Epidermal melanocyte (primary cell): ENCODE data around the gene STK36.

Experiments
- DNase-seq: peaks from one replicate; pipeline ENCODE4 v3.0.0; 2011; ENCODE audit warnings: low spot score; ENCODE audit not compliant: insufficient read length

Gene STK36

DNA sequence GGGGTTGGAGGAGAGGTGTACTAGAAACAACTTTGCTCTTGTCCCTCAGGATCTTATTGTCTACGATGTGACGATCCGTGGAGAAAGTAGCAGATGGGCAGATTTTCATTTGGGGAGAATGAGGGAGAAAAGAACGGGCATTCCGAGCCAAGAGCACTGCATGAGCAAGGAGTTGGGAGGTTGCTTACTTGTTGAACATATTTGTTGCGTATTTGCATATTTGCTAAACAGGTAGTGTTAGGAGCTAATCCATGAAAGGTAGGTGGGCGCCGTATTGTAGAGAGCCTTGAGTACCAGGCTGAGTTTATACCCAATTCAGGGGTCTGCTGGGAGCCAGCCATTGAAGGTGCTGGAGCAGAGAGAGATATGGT lies 11.9 kb upstream of the STK36 start:
- no peak for DNase-seq

DNA sequence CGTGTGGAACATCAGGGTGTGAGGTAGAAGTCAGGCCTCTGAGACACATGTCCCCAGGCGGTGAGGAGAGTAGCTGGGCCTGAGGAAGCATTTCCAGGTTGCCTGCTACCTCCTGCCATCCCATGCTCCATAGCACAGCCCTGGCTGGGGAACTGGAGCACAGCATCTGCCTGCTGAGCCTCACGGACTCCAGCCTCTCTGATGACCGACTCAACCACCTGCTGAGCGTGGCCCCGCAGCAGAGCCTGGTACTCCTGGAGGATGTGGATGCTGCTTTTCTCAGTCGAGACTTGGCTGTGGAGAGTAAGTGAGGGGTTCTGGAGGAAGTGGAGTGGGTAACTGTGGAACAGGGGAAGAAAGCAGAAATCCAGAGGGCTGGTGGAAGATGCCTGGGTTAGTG lies 9.5 kb upstream of the STK36 start:
- DNase-seq: no peak

DNA sequence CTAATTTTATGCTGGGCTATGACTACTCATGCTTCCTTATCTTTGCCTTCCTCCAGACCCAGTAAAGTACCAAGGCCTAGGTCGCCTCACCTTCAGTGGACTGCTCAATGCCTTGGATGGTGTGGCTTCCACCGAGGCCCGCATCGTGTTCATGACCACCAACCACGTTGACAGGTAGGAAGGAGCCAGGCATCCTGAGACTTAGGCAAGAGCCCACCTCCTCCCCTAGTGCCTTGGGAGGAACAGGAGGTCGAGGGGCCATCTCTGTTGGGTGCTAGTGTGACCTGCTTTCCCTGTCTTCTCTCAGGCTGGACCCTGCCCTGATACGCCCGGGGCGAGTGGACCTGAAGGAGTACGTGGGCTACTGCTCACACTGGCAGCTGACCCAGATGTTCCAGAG lies 9.1 kb upstream of the STK36 start:
- no peak for DNase-seq

DNA sequence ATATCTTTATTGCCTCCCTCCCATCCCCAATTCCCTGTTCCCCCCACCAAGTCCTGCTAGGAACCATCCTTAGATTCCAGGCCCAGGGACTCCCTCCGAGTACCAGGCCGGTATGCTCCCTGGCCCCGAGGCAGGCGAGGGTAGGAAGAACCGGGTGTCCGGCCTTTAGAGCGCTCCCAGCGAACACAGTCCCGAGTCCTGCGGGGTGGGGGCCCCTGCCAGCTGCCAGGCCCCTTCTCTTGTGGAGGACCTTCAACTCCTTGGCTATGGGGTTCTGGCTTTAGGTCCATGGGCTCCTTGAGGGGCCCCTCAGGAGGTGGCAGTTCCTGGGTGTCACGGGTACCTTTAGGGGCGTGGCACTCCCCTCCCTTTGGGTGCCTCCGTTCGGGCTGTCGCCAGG lies 8.0 kb upstream of the STK36 start:
- no peak for DNase-seq

DNA sequence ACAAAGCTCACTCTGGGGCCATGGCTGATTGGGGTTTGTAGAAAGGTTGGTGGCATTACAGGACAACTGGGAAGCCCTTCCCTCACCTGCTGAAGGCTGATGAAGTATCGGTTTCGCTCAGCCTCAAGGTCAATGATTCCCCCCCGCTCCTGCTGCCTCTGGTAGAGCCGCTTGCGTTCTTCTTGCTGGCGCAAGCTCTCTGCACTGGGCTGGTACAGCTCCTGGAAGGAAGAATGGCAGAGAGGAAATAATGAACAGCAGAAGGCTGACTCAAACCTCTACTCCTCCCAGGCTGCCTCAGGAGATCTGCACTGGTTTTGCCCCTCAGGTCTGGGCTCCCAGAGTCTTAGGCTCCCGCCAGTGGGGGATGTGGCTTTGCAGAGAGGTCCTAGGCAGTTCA lies 7.2 kb upstream of the STK36 start:
- no peak for DNase-seq

DNA sequence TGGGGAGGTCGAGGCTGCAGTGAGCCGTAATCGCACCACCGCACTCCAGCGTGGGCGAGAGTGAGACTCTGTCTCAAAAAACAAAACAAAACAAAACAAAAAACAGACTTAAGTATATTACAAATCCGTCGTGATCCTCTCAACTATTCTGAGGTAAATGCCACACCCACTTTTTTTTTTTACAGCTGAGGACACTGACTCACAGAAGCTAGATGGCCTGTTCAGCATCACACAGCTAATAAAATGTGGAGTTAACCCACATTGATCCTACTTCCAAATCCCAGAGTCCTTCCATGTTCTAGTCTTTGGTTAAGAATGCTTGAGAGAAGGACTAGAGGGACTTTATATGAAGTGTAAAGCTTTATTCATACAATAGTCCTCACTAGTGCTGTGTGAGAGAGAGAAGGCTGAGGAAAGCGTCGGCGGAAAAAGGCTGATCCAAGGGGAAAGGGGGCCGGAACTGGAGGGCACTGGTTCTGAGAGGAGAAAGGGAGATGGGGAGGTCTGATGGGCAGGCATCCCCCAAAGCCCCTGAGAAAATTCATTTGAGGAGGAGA lies 711 bp upstream of the STK36 start:
- no peak for DNase-seq

DNA sequence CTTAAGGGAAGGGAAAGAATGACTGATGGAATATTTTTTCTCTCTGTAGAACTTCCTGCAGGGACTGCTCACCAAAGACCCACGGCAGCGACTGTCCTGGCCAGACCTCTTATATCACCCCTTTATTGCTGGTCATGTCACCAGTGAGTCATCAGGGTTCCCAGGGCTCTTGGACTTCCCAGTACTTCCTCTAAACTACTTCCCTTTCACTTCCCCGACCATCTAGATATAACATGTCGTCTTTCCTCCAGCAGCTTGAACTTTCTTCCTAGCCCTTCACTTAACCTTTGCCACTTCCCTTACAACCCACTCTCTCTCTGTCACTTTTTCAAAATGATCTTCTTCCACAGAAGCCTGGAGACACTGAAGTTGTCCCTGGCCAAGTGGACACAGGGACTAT lies 7.2 kb downstream of the STK36 start:
- no peak for DNase-seq

DNA sequence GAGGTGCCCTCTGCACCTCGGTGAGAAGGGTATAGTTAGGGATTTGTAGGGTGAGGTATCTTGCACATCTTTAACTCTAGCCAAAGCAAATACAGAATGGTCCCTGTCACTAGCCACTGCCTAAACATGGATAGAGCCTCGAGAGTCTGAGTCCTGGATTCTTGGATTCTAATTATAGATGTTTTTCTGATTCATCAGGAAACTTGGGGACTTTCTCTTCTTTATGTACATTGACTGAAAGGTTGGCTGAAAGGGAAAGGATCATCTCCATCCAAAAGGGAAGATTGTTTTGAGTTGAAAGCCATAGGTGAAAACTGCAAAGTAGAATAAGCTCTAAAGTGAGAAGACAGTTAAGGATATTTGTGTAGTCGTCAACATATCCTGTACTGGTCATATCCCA lies 8.2 kb downstream of the STK36 start:
- DNase-seq: no peak

DNA sequence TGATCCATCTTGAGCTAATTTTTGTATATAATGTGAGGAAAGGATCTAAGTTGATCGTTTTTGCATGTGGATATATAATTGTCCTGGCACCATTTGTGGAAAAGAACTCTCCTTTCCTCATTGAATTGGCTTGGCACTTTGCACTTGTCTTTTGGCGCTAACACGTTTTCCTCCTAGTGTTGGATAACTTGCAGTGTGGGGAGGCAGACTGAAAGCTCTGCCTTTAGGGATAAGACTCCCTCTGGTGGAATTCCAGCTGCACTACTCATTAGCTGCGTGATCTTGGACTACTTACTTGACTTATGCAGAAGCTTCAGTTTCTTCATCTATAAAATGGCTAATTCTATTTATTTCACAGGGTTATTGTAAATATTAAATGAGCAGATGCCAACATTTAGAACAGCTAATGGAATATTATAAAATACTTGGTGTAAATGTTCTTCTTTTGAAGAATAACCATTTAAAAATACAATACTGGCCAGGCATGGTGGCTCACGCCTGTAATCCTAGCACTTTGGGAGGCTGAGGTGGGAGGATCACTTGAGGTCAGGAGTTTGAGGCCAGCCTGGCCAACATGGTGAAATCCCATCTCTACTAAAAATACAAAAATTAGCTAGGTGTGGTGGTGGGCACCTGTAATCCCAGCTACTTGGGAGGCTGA lies 15.6 kb downstream of the STK36 start:
- DNase-seq: peak; percentile 73

DNA sequence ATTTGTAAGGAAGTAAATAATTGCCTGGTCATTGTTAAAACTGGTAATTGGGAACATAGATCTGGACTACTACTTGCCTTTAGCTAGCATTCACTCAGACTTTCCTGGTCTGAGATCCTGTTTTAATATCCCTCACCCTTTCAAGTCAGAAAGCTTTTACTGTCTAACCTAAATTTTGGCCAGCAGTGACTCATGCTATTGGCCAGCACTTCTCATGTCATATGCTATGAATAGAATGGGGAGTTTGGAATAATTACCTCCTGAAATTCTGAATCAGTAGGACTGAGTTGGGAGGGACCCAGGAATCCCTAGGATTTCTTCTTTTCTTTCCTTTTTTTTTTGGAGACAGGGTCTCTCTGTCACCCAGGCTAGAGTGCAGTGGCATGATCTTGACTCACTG lies 19.3 kb downstream of the STK36 start:
- no peak for DNase-seq

DNA sequence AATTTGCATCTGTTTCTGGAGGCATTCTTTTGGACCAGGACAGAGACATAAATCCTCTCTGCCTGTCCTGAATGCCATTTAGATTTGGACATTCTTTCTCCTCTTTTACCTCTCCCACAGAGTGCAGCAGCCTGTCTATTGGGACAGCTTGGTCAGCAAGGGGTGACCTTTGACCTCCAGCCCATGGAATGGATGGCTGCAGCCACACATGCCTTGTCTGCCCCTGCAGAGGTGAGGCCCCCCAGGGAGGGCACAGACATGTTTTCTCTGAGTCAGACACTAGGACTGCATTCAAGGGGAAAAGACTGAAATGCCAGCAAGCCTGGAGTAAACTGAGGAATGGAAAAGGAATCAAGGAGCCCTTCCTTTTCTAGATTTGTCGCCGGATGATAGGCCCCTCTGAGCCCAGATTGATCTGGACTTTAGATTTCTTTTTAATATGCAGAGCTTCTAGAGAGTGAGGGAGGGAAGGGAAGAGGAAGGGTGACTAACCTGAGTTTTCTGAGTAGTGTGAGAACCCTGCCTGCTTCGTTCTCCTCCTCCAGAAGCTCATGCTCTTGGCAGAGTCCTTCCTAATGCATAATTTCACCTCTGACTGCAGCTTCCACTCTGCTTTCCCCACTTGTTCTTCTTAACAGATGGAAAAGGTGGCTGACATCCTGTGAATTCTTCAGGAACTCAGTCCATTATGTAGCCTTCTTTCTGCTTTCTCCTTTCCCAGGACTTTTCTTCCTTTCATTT lies 22.7 kb downstream of the STK36 start:
- DNase-seq: no peak

DNA sequence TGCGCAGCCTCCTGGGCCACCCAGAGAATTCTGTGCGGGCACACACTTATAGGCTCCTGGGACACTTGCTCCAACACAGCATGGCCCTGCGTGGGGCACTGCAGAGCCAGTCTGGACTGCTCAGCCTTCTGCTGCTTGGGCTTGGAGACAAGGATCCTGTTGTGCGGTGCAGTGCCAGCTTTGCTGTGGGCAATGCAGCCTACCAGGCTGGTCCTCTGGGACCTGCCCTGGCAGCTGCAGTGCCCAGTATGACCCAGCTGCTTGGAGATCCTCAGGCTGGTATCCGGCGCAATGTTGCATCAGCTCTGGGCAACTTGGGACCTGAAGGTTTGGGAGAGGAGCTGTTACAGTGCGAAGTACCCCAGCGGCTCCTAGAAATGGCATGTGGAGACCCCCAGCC lies 27.0 kb downstream of the STK36 start:
- no peak for DNase-seq

DNA sequence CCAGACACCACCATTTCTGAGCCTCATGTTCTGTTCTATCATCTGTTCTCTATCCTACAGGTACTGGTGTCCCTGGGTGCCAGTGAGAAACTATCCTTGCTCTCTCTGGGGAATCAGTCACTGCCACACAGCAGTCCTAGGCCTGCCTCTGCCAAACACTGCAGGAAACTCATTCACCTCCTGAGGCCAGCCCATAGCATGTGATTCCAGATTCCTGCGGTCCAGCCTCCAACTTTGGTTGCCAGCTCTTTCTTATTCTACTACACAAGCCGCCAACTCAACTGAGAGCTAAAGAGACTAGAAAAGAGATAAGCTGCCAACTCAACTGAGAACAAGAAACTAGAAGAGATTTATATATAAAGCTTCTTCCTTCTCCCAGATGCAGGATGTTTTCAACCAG lies 29.9 kb downstream of the STK36 start:
- DNase-seq: no peak

DNA sequence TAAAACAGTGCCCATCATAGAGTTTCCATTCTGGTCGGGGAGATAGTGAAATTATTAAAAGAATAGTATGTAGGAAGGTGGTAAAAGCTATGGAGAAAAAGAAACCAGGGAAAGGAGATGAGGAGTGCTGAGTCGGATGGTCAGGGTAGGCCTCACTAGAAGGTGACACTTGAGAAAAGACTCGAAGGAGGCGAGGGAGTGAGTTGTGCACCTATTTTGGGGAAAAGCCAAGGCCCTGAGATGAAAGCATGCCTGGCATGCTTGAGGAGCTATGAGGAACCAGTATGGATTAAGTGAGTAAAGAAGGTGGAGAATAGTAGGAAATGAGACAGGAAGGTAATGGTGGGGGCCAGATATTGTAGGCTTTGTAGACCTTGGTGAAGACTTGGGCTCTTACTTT lies 31.5 kb downstream of the STK36 start:
- no peak for DNase-seq

DNA sequence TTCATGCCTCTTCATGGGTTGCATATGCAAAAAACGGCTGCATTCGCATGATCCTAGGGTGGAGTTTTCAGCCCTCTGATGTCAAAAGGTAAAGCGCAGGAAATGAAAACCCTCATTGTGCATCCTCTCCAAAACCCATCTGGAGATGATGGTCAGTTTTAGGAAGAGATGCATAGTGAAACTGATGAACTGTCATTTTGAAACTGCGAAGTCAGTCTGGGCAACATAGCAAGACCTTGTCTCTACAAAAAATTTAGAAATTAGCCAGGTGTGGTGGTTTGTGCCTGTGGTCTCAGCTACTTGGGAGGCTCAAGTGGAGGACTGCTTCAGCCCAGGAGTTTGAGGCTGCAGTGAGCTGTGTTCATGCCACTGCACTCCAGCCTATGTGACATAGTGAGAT lies 36.2 kb downstream of the STK36 start:
- no peak for DNase-seq

DNA sequence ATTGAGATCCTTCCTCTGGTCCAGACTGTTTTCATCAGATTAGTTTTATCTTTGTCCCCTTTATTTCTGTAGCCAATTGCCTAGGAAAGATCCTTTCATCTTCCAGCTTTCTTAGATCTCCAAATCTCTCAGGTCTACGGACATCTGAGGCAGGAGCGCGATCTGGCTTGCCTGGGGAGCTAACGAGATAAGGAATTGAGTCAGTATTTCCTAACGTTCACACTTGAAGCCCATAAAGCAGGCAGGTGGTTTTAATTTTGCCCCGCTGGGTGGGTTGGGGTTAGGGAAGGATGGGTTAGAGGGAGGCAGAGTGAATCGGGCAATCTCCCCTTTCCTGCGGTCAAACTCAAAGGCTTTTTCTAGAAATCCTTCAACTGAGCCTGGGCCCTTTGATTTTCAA lies 38.0 kb downstream of the STK36 start:
- no peak for DNase-seq

DNA sequence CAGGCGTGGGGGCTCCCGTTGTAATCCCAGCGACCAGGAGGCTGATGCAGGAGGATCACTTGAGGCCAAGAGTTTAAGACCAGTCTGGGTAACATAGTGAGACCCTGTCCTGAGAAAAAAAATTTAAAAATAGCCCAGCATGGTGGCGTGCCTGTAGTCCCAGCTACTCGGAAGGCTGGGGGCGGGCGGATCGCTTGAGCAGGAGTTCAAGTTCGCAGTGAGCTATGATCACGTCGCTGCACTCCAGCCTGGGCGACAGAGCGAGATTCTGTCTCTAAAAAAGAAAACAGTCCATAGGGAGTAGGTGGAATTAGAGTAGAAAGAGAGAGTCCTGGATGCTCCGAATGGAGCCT lies 38.4 kb downstream of the STK36 start:
- DNase-seq: no peak

DNA sequence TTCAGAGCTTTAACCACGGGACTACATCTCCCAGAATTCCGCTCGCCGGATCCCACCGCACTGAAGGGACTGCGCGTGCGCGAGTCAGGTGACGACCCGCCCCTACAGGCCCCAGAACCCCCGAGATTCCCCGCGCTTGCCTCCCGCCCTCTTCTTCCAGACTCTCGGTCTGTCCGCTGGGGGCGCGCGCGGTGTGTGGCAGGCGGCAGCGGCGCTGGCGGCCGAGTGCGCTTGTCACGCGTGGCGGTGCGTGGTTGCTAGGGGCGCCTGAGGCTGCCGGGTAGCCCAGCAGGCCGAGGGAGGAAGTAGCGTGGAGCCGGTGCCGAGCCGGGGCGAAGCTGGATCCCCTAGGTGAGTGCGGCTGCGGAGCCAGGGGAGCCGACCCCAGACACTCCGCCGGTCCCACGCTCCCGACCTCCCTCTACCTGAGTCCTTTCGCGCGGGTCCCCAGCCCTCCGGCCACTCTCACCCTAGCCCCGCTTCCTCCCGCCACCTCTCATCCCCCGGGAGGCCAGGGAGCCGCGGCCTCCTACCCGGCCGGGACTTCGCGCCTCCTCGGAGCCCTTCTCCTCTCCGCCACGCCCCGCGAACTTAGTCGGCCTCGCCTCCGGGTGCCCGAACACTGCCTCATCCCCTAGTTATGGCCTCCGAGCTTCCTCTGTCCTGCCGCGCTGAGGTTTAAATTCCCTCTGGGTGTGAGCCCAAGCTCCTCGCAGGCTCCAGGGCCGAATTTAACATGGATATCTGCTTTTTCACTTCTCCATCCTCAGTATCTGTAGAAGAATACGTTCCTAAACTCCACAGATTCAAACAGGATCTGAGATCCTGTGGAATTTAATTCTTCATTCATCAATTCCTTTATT lies 39.0 kb downstream of the STK36 start, which contains the start of gene TTLL4:
TTLL4 (plus strand) TSS at position 149 of the 863 bp plus-strand sequence. CDS start 26,842 bp downstream, outside the sequence.
- DNase-seq: peak; percentile 96

DNA sequence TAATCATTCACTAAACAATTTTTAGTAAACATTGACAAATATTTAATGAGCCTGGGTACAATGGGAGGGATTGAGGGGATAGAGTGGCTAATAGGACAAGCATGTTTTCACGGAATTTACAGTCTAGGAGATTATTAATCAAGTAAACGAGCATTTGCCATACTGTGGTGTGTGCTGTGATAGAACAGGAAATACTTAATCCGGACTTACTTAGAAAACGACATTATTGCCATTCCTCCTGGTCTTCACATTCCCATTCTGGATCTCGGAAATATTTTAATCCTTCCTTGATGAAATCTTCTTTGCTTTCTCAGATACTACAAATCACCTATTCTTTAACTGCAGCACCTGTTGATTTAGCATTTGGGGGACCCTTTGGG lies 39.7 kb downstream of the STK36 start:
- DNase-seq: no peak

DNA sequence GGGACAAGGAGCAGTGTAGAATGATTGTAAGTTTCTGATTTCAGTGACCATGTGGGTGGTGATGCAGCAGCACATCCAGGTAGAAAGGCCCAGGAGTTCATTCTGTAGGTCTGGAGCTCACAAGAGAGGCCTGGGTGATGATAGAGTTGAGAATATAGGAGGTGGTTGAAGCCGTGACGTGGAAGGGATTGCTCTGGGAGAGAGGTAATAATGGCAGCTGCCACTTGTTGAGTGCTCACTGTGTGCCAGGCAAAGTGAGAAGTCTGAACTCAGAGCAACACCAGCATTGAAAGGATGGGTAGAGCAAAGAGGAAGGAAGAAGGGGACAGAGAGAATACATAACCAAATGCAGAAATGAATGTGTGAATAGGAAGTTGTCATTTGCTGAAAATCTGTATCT lies 42.0 kb downstream of the STK36 start:
- no peak for DNase-seq

DNA sequence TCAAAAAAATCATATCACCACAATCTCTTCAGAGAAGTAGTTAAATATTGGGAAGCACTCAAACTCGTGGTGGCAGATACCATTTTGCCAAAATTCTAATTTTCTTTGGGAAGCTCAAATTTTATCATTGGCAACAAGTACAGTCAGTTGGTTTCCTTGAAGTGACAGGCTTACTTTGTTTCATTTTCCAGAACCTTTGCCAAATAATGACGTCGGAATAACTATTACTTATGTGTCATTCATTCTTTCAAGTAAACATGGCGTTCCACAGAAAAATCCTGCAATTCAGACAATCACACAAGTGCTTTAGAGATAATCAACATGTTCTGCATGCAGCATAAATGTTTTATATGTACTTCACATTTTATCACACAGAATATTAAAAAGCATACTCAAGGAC lies 44.2 kb downstream of the STK36 start:
- DNase-seq: no peak

DNA sequence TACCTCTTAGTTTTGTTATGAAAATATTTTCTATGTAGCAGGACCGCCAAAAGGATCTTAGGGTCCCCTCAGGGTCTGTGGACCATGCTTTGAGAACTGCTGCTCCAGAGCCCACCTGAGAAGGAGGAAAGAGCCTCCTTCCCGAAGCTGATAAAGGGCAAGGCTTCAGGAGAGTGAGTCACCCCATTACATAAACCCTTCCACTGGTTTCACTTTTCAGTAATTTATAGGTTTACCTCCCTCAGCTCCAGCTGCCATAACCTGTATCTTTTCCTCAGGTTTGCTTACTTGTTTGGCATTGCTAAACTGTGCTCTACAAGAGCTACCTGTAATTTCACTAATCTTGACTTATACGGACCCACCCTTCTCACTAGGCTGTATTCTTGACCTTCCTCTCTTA lies 45.4 kb downstream of the STK36 start:
- DNase-seq: no peak
